H1 (cell line): ENCODE measurements around the gene ITGA11. TPM values are rescaled to one million over a fixed set of nuclear protein-coding genes. Genes with fewer than 3 reads are reported as not detected.

Source experiments
- CTCF ChIA-PET: fragments of 300-600 bp; sonication (Branson Sonifier 250); formaldehyde crosslinking; loops from one replicate; lab custom pipeline; 2021; ENCODE audit not compliant: partially characterized antibody; lab: Charles Lee
- POLR2A ChIA-PET: fragments of 300-600 bp; sonication (Branson Sonifier 250); formaldehyde crosslinking; loops from one replicate; lab custom pipeline; 2021; ENCODE audit warnings: inconsistent platforms; ENCODE audit not compliant: partially characterized antibody; lab: Charles Lee
- DNase-seq, 2 experiments: peaks; one replicate each; pipeline versions ENCODE4 v3.0.0 to v3.0.0-alpha.2; 2010 to 2022; ENCODE audit warnings: low spot score in 2 of 2, low read depth in 1 of 2, mixed read lengths in 1 of 2
- FAIRE-seq: peaks from 2 replicates; lab custom pipeline; 2011; peaks lifted over from hg19 to GRCh38; lab: Jason Lieb, UNC
- H2AFZ ChIP-seq: 2 replicates; pipeline ENCODE4 v1.8.1; 2012; ENCODE audit warnings: low read length, inconsistent platforms
- H2AK5ac ChIP-seq: 2 replicates; pipeline ENCODE4 v1.6.1; 2013; ENCODE audit warnings: low read depth, low read length
- H2BK120ac ChIP-seq: replicated peaks from 2 replicates; pipeline ENCODE3; 2013; ENCODE audit warnings: low read depth, low read length, inconsistent platforms
- H2BK12ac ChIP-seq: 2 replicates; pipeline ENCODE4 v1.6.1; 2013; ENCODE audit warnings: low read depth, low read length
- H2BK15ac ChIP-seq: 2 replicates; pipeline ENCODE4 v1.6.1; 2013; ENCODE audit warnings: low read length
- H2BK20ac ChIP-seq: 2 replicates; pipeline ENCODE4 v1.6.1; 2013; ENCODE audit warnings: low read length
- H2BK5ac ChIP-seq: 2 replicates; pipeline ENCODE4 v1.6.1; 2013; ENCODE audit warnings: low read depth, low read length
- H3K14ac ChIP-seq: 2 replicates; pipeline ENCODE4 v1.6.1; 2013; ENCODE audit warnings: inconsistent platforms; ENCODE audit not compliant: insufficient read length
- H3K18ac ChIP-seq: 2 replicates; pipeline ENCODE4 v1.6.1; 2013; ENCODE audit warnings: low read length; ENCODE audit errors: extremely low read depth
- H3K23ac ChIP-seq: 2 replicates; pipeline ENCODE4 v1.6.1; 2013; ENCODE audit warnings: inconsistent platforms; ENCODE audit not compliant: insufficient read length
- H3K23me2 ChIP-seq: 2 replicates; pipeline ENCODE4 v1.6.1; 2013; ENCODE audit warnings: low read depth, low read length
- H3K27ac ChIP-seq: 2 replicates; pipeline ENCODE4 v1.6.1; 2011; ENCODE audit warnings: low read depth, low read length, inconsistent platforms
- H3K27me3 ChIP-seq, 4 experiments: replicated peaks in 1 of 4; 1 replicate in 1 of 4; 2 replicates in 3 of 4; pipeline versions ENCODE4 v1.6.1 to v1.8.1; 2011 to 2013; ENCODE audit warnings: low read length in 3 of 4, mild to moderate bottlenecking in 3 of 4, inconsistent platforms in 2 of 4, mixed read lengths in 2 of 4, moderate library complexity in 1 of 4; ENCODE audit not compliant: control insufficient read depth in 3 of 4, insufficient read depth in 3 of 4; ENCODE audit errors: extremely low read depth in 1 of 4
- H3K36me3 ChIP-seq, 4 experiments: 2 replicates each; pipeline versions ENCODE4 v1.6.1 to v1.8.1; 2011 to 2013; ENCODE audit warnings: mild to moderate bottlenecking in 4 of 4, low read length in 3 of 4, moderate library complexity in 2 of 4, control low read depth in 1 of 4, inconsistent platforms in 1 of 4; ENCODE audit not compliant: insufficient read depth in 4 of 4, control insufficient read depth in 2 of 4
- H3K4ac ChIP-seq: replicated peaks from 2 replicates; pipeline ENCODE3; 2013; ENCODE audit warnings: low read length, low read depth, mixed read lengths, inconsistent platforms; ENCODE audit not compliant: insufficient read length
- H3K4me1 ChIP-seq, 4 experiments: replicated peaks in 1 of 4; 1 replicate in 1 of 4; 2 replicates in 3 of 4; pipeline versions ENCODE4 v1.6.1 to v1.8.1; 2011 to 2013; ENCODE audit warnings: low read length in 3 of 4, inconsistent platforms in 2 of 4, mixed read lengths in 1 of 4; ENCODE audit not compliant: insufficient read depth in 4 of 4, control insufficient read depth in 3 of 4
- H3K4me2 ChIP-seq, 2 experiments: 2 replicates each; pipeline versions ENCODE4 v1.6.1 to v1.8.1; 2011 to 2013; ENCODE audit warnings: low read depth in 2 of 2, low read length in 2 of 2, control low read depth in 1 of 2, inconsistent platforms in 1 of 2, mild to moderate bottlenecking in 1 of 2; ENCODE audit not compliant: insufficient read depth in 1 of 2
- H3K4me3 ChIP-seq, 4 experiments: fragments of 200-600, 300-600 bp in 1 of 4; sonication (generic), shearing (Covaris generic), sonication (Bioruptor Twin) in 1 of 4; 2 replicates each; pipeline versions ENCODE4 v1.5.1 to v1.8.1; 2011 to 2016; ENCODE audit warnings: low read length in 4 of 4, low read depth in 3 of 4, control low read depth in 2 of 4, inconsistent platforms in 2 of 4, mild to moderate bottlenecking in 2 of 4, mixed read lengths in 1 of 4, moderate library complexity in 1 of 4; ENCODE audit not compliant: insufficient read depth in 2 of 4; ENCODE audit errors: extremely low read depth in 1 of 4
- H3K56ac ChIP-seq: replicated peaks from 2 replicates; pipeline ENCODE3; 2013; ENCODE audit warnings: low read depth, mild to moderate bottlenecking, mixed read lengths, low read length, inconsistent platforms; ENCODE audit not compliant: insufficient read length
- H3K79me1 ChIP-seq: 2 replicates; pipeline ENCODE4 v1.6.1; 2013; ENCODE audit warnings: low read depth, low read length, control low read depth
- H3K79me2 ChIP-seq, 2 experiments: 2 replicates each; pipeline versions ENCODE4 v1.6.1 to v1.8.1; 2012 to 2013; ENCODE audit warnings: low read length in 2 of 2, mild to moderate bottlenecking in 2 of 2, inconsistent platforms in 1 of 2; ENCODE audit not compliant: insufficient read depth in 2 of 2, control insufficient read depth in 1 of 2
- H3K9ac ChIP-seq, 4 experiments: replicated peaks in 1 of 4; 1 replicate in 1 of 4; 2 replicates in 3 of 4; pipeline versions ENCODE4 v1.6.1 to v1.8.1; 2011 to 2013; ENCODE audit warnings: low read depth in 3 of 4, low read length in 3 of 4, control low read depth in 2 of 4, mild to moderate bottlenecking in 2 of 4, moderate library complexity in 2 of 4, inconsistent platforms in 1 of 4; ENCODE audit errors: extremely low read depth in 1 of 4
- H3K9me3 ChIP-seq, 2 experiments: 2 replicates each; pipeline versions ENCODE4 v1.6.1 to v1.8.1; 2012 to 2013; ENCODE audit warnings: mild to moderate bottlenecking in 2 of 2, moderate library complexity in 2 of 2, control low read depth in 1 of 2, inconsistent platforms in 1 of 2, low read depth in 1 of 2, low read length in 1 of 2, mixed read lengths in 1 of 2; ENCODE audit not compliant: insufficient read depth in 2 of 2
- H4K20me1 ChIP-seq, 2 experiments: replicated peaks in 1 of 2; 2 replicates each; pipeline versions ENCODE3 to v1.8.1; 2011 to 2013; ENCODE audit warnings: inconsistent platforms in 2 of 2, low read length in 2 of 2, mild to moderate bottlenecking in 1 of 2; ENCODE audit not compliant: insufficient read depth in 2 of 2, control insufficient read depth in 1 of 2
- H4K5ac ChIP-seq: 2 replicates; pipeline ENCODE4 v1.6.1; 2013; ENCODE audit warnings: low read length, low read depth, mixed read lengths, inconsistent platforms; ENCODE audit not compliant: insufficient read length
- H4K8ac ChIP-seq: 2 replicates; pipeline ENCODE4 v1.8.0; 2013; ENCODE audit warnings: mild to moderate bottlenecking, moderate library complexity, low read length, inconsistent platforms; ENCODE audit not compliant: insufficient read depth; ENCODE audit errors: extremely low read depth
- H4K91ac ChIP-seq: replicated peaks from 2 replicates; pipeline ENCODE3; 2013; ENCODE audit warnings: low read length, mixed read lengths, inconsistent platforms; ENCODE audit not compliant: insufficient read length
- EGR1 ChIP-seq: IDR thresholded peaks from 2 replicates; pipeline ENCODE4 v1.6.1; 2011; ENCODE audit warnings: low read depth, low read length, borderline replicate concordance
- WGBS, 2 experiments: shearing (Covaris generic) in 1 of 2; methylation state at CpG; one replicate each; pipeline versions ENCODE4 v1.1.6 to v1.1.7; 2013 to 2015; ENCODE audit warnings: low lambda C conversion rate in 2 of 2, mixed read lengths in 2 of 2, inconsistent platforms in 1 of 2, low coverage in 1 of 2, missing lambda C conversion rate in 1 of 2; ENCODE audit not compliant: insufficient replicate concordance in 2 of 2, insufficient coverage in 1 of 2, insufficient read length in 1 of 2; ENCODE audit errors: extremely low coverage in 1 of 2, missing lambda C conversion rate in 1 of 2; 5-methylcytosine and 5-hydroxymethylcytosine counted together
- polyA plus RNA-seq, 7 experiments: library from polyadenylated mRNA; depleted of rRNA in 3 of 7; stranded (reverse) in 5 of 7; unstranded in 2 of 7; fragments of >200 nt in 5 of 7; fragments of 200-250 nt in 2 of 7; gene quantifications; 1 replicate in 5 of 7; 2 replicates in 1 of 7; 4 replicates in 1 of 7; pipeline versions ENCODE4 v1.2.1 to v1.2.3, GENCODE V29; 2011 to 2013; ENCODE audit warnings: missing spikeins in 2 of 7, mixed read lengths in 2 of 7
- total RNA-seq: library from RNA; stranded (reverse); fragmentation: NEBNext Ultra II Directional; extraction: Animal tissue kit (Norgen Biotek cat#: 25700); gene quantifications from 2 replicates; pipeline ENCODE4 v1.2.1, GENCODE V29; 2021

ITGA11 gene
- total and polyA plus RNA-seq, 2 of the 8 experiments (the other 6 are each of a cell fraction or from before 2014, with no cell fraction given), result 0.05 to 0.06 TPM

- CTCF ChIA-PET, result interaction anchor here (0.7 to 3.3 kb wide), 16 partner anchors 9 to 1892 kb away, joined by 3 to 15 read pairs (median 5); partner anchors contain the start of gene ITGA11
- no peaks in the 10 kb centered on the region for H3K4me1 ChIP-seq
- H2AK5ac ChIP-seq, result no peak overlapping the region
- no peak overlapping the region for H3K56ac ChIP-seq
- H4K20me1 ChIP-seq, result no peaks in the 10 kb centered on the region
- no peak overlapping the region for H2AFZ ChIP-seq
- no peaks in the 10 kb centered on the region for H3K79me1 ChIP-seq
- H2BK5ac ChIP-seq, result no peak overlapping the region
- H4K8ac ChIP-seq, result no peak overlapping the region
- no peaks in the 10 kb centered on the region for H3K27me3 ChIP-seq
- FAIRE-seq (no peak), DNase-seq (peak in 1 of 2 experiments; percentile 11)
- peaks cover 0 to 5% of the 10 kb centered on the region in 2 experiments; a peak in 2 of 4 replicates for H3K9me3 ChIP-seq
- H3K23me2 ChIP-seq, result no peaks in the 10 kb centered on the region; the same call in 1 of the 2 replicates
- no peaks in the 10 kb centered on the region for H3K79me2 ChIP-seq
- H2BK120ac ChIP-seq, result no peak overlapping the region
- H3K18ac ChIP-seq, result no peak overlapping the region
- H2BK20ac ChIP-seq, result no peak overlapping the region
- H2BK12ac ChIP-seq, result no peak overlapping the region
- no peak overlapping the region for H3K9ac ChIP-seq
- no peak overlapping the region for H4K91ac ChIP-seq
- no peak overlapping the region for H3K4me3 ChIP-seq
- no peak overlapping the region for H3K14ac ChIP-seq
- no peak overlapping the region for H4K5ac ChIP-seq
- no peak overlapping the region for H3K23ac ChIP-seq
- no peak overlapping the region for H2BK15ac ChIP-seq
- POLR2A ChIA-PET, result interaction anchor here (1.4 kb wide), 1 partner anchor 9 kb away, joined by 3 read pairs; no protein-coding TSS in a partner anchor
- no peak for TF ChIP-seq EGR1
- no peaks in the 10 kb centered on the region for H3K36me3 ChIP-seq
- no peak overlapping the region for H3K4ac ChIP-seq
- no peak overlapping the region for H3K27ac ChIP-seq
- 92% methylated on average over 5 of the region's 5 CpGs; no CpG with 5 or more reads in 1 of the 2 experiments for WGBS, 2 experiments
- H3K4me2 ChIP-seq, result no peak overlapping the region
Observed at GRCh38 chr15:68382286-68383007, 49.5 kb downstream of the ITGA11 start.
